HepG2 (cell line): ENCODE measurements around the gene CSNK2A1. TPM values are rescaled to one million over a fixed set of nuclear protein-coding genes. Genes with fewer than 3 reads are reported as not detected.

Experiments
- ATAC-seq: fragments of 200-7000 bp; cut with Tn5 transposase; 3 replicates; pipeline ENCODE4 v1.9.1; 2020; ENCODE audit warnings: mild to moderate bottlenecking, moderate library complexity
- BruUV-seq: library from RNA; stranded (reverse); fragments of 400-500 nt; replicated peaks from 2 replicates; lab custom pipeline; 2021; lab: Mats Ljungman, UMichigan
- CTCF ChIA-PET: fragments of 300-600 bp; formaldehyde crosslinking; extraction: SDS; loops from one replicate; lab custom pipeline; 2021; ENCODE audit warnings: low total read pairs, inconsistent platforms, low intra/inter-chr PET ratio; lab: Yijun Ruan, JAX
- POLR2A ChIA-PET: fragments of 350-600 bp; sonication (Branson Sonifier 250); formaldehyde crosslinking; loops from one replicate; lab custom pipeline; 2020; ENCODE audit warnings: antibody characterized with exemption, inconsistent platforms; lab: Yijun Ruan, JAX
- DNase-seq: peaks from one replicate; pipeline ENCODE4 v3.0.0-alpha.2; 2015; ENCODE audit warnings: low spot score
- FAIRE-seq: peaks from 3 replicates; lab custom pipeline; 2011; peaks lifted over from hg19 to GRCh38; lab: Jason Lieb, UNC
- H2AFZ ChIP-seq: one replicate; pipeline ENCODE4 v1.6.1; 2011; ENCODE audit warnings: low read length, inconsistent platforms
- H3K27ac ChIP-seq: fragments of 300-600 bp; 3 replicates; pipeline ENCODE4 v1.8.0; 2011; ENCODE audit warnings: mixed run types, mild to moderate bottlenecking, mixed read lengths, low read length, inconsistent platforms; ENCODE audit not compliant: insufficient read depth; ENCODE audit errors: extremely low read length
- H3K27me3 ChIP-seq, 2 experiments: fragments of 200-600 bp in 1 of 2; 2 replicates in 1 of 2; 3 replicates in 1 of 2; pipeline versions ENCODE4 v1.6.0 to v1.8.0; 2011; ENCODE audit warnings: low read length in 2 of 2, mild to moderate bottlenecking in 2 of 2, moderate library complexity in 2 of 2, inconsistent platforms in 1 of 2; ENCODE audit not compliant: insufficient read depth in 2 of 2, control insufficient read depth in 1 of 2
- H3K36me3 ChIP-seq, 2 experiments: fragments of 200-600 bp in 1 of 2; replicated peaks in 1 of 2; 2 replicates in 1 of 2; 3 replicates in 1 of 2; pipeline versions ENCODE4 v1.5.1 to v1.8.0; 2011; ENCODE audit warnings: low read length in 2 of 2, inconsistent platforms in 1 of 2; ENCODE audit not compliant: insufficient read depth in 2 of 2, control insufficient read depth in 1 of 2
- H3K4me1 ChIP-seq: 2 replicates; pipeline ENCODE4 v1.5.1; 2012; ENCODE audit warnings: low read length, inconsistent platforms; ENCODE audit not compliant: insufficient read depth
- H3K4me2 ChIP-seq: 2 replicates; pipeline ENCODE4 v1.6.0; 2011; ENCODE audit warnings: low read depth, low read length, inconsistent platforms
- H3K4me3 ChIP-seq, 3 experiments: fragments of 200-600 bp in 1 of 3; sonication (generic), shearing (Covaris generic) in 1 of 3; replicated peaks in 1 of 3; 2 replicates each; pipeline ENCODE4 v1.5.1; 2011 to 2016; ENCODE audit warnings: low read length in 3 of 3, inconsistent platforms in 2 of 3, low read depth in 2 of 3, mild to moderate bottlenecking in 2 of 3, control low read depth in 1 of 3, mixed read lengths in 1 of 3; ENCODE audit not compliant: insufficient read depth in 1 of 3
- H3K79me2 ChIP-seq: one replicate; pipeline ENCODE4 v1.6.1; 2011; ENCODE audit warnings: low read length, inconsistent platforms; ENCODE audit not compliant: insufficient read depth
- H3K9ac ChIP-seq: 2 replicates; pipeline ENCODE4 v1.6.0; 2011; ENCODE audit warnings: mild to moderate bottlenecking, low read depth, low read length, inconsistent platforms; ENCODE audit not compliant: insufficient read depth
- H3K9me3 ChIP-seq: 2 replicates; pipeline ENCODE4 v1.5.1; 2012; ENCODE audit warnings: mild to moderate bottlenecking, low read length
- H4K20me1 ChIP-seq: 2 replicates; pipeline ENCODE4 v1.6.0; 2011; ENCODE audit warnings: inconsistent platforms, mild to moderate bottlenecking, low read length, moderate library complexity; ENCODE audit not compliant: insufficient read depth
- EEA1 ChIP-seq: sonication (generic); formaldehyde crosslinking; IDR thresholded peaks from 2 replicates; pipeline ENCODE4 v1.5.1; 2020; ENCODE audit warnings: mild to moderate bottlenecking, missing genetic modification reagents, borderline replicate concordance
- EZH2 ChIP-seq: conservative IDR thresholded peaks from 2 replicates; pipeline ENCODE4 v1.6.1; 2012; ENCODE audit warnings: mild to moderate bottlenecking, low read depth, low read length, moderate library complexity
- NFE2L2 ChIP-seq: fragments of 150-350 bp; IDR thresholded peaks from 2 replicates; pipeline ENCODE4 v1.6.1; 2014; ENCODE audit warnings: low read length
- NPAS2 ChIP-seq: sonication (generic); formaldehyde crosslinking; IDR thresholded peaks from 2 replicates; pipeline ENCODE4 v1.8.0; 2022; ENCODE audit warnings: mild to moderate bottlenecking, missing genetic modification reagents, borderline replicate concordance
- PHB2 ChIP-seq: fragments of 450-650 bp; IDR thresholded peaks from 2 replicates; pipeline ENCODE4 v1.6.1; 2018; ENCODE audit not compliant: partially characterized antibody
- RXRA ChIP-seq: sonication (generic); formaldehyde crosslinking; IDR thresholded peaks from 2 replicates; pipeline ENCODE4 v1.5.1; 2020; ENCODE audit warnings: missing genetic modification reagents
- SRSF9 ChIP-seq: fragments of 200-400 bp; formaldehyde crosslinking; IDR thresholded peaks from 2 replicates; pipeline ENCODE4 v1.6.1; 2018; ENCODE audit warnings: borderline replicate concordance, mild to moderate bottlenecking, low read depth, low read length; ENCODE audit not compliant: insufficient read depth, poor library complexity, severe bottlenecking
- WIZ ChIP-seq: sonication (generic); formaldehyde crosslinking; IDR thresholded peaks from 2 replicates; pipeline ENCODE4 v1.5.1; 2020; ENCODE audit warnings: mild to moderate bottlenecking, missing genetic modification reagents
- ZNF282 ChIP-seq: fragments of 450-650 bp; IDR thresholded peaks from 2 replicates; pipeline ENCODE4 v1.6.1; 2018; ENCODE audit not compliant: partially characterized antibody
- ZNF547 ChIP-seq: sonication (generic); formaldehyde crosslinking; IDR thresholded peaks from 2 replicates; pipeline ENCODE4 v1.5.1; 2020; ENCODE audit warnings: mild to moderate bottlenecking, missing genetic modification reagents
- ZNF550 ChIP-seq: sonication (generic); formaldehyde crosslinking; IDR thresholded peaks from 2 replicates; pipeline ENCODE4 v1.4.0; 2020; ENCODE audit warnings: mild to moderate bottlenecking, missing genetic modification reagents, borderline replicate concordance
- ZNF589 ChIP-seq: sonication (generic); formaldehyde crosslinking; conservative IDR thresholded peaks from 2 replicates; pipeline ENCODE4 v1.8.0; 2022; ENCODE audit warnings: mild to moderate bottlenecking, moderate library complexity, missing genetic modification reagents
- WGBS: methylation state at CpG from one replicate; pipeline ENCODE4 v1.1.6; 2017; ENCODE audit warnings: low lambda C conversion rate; 5-methylcytosine and 5-hydroxymethylcytosine counted together
- in situ Hi-C: cut with HindIII; loops from 2 replicates; pipeline ENCODE4 v1.10.0; 2017; ENCODE audit warnings: low pct_unique_long_range_greater_than_20kb; ENCODE audit not compliant: extremely low pct_ligation_motif_present
- intact Hi-C: fragments of 100-400 bp; cut with micrococcal nuclease; formaldehyde crosslinking; loops from one replicate; pipeline ENCODE4 v1.10.0; 2022; ENCODE audit not compliant: unreplicated experiment
- polyA plus RNA-seq, 8 experiments: library from polyadenylated mRNA; depleted of rRNA in 3 of 8; stranded (reverse) in 7 of 8; unstranded in 1 of 8; fragments of >200 nt; fragmentation: Illumina TruSeq in 4 of 8; extraction: Trizol in 4 of 8; gene quantifications; 2 replicates each; pipeline versions ENCODE4 v1.2.1 to v1.2.3, GENCODE V29; 2011 to 2016; ENCODE audit warnings: low read depth in 4 of 8, missing spikeins in 1 of 8, mixed read lengths in 1 of 8; ENCODE audit not compliant: insufficient read depth in 1 of 8
- total RNA-seq, 5 experiments: library from RNA; depleted of rRNA; stranded (reverse); fragments of >200 nt; fragmentation: Illumina TruSeq; extraction: Trizol; gene quantifications; 2 replicates each; pipeline ENCODE4 v1.2.3, GENCODE V29; 2016; ENCODE audit warnings: low read depth in 1 of 5
- TF ChIP-seq, protein P1 (sequence below): sonication (generic); formaldehyde crosslinking; IDR thresholded peaks from 2 replicates; pipeline ENCODE4 v1.9.0; 2021; ENCODE audit warnings: missing genetic modification reagents, mild to moderate bottlenecking, borderline replicate concordance

CSNK2A1 gene
- total and polyA plus RNA-seq, 2 of the 13 experiments (the other 11 are each of a cell fraction or from before 2014, with no cell fraction given): 153 to 231 TPM

DNA sequence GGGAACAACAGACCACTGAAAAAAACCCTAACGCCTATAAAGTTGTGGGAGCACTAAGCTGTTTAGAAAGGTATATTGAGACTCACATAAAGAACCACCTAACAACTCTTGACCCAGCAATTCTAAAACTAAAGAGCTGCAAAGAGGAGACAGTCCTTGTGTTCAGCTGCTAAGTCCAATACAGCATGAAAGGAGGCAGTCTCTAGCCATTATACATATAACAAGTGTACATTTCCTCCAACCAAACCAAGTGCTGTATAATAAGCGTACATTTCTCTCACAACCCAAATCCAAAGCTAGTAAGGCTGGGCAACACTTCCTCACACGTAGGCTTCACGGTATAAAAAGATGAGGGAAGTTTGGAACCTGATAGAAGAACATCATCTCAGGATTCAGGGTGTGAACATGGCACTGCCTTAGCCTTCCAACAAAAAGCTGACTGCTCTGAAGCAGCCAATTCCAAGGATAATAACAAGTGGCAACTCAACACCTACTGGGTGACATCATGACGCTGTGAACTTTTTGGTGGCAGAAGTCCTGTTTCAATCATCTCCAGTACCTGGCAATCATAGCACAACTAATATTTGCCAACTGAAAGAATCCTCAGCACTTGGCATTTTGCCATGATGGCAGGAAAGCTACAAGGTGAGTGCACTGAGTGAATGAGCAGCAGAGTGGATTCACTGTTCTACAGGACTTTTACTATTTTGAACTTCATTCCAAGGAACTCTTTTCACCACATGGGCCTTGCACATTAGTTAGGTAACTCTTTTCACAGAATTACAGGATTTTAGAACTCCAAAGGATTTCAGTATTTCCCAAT lies 97.9 kb downstream of the CSNK2A1 start:
- ChIA-PET CTCF (no interaction called here), POLR2A (interaction anchor here (1.0 to 1.5 kb wide), 2 partner anchors 90 to 98 kb away, joined by 3 read pairs; no protein-coding TSS in a partner anchor)
- WGBS: 92% methylated on average over 5 of the region's 5 CpGs
- no peak overlapping the region for H3K9ac ChIP-seq
- in situ Hi-C loops (no loop called here), intact Hi-C loops (no loop called here)
- H3K4me2 ChIP-seq: no peak overlapping the region
- H3K27me3 ChIP-seq: no peaks in the 10 kb centered on the region
- H3K36me3 ChIP-seq: peaks cover 38 to 73% of the 10 kb centered on the region in 2 experiments
- BruUV-seq: no TSS peak
- peaks cover 30% of the 10 kb centered on the region for H3K79me2 ChIP-seq
- DNase-seq (peak; percentile 38), FAIRE-seq (no peak), ATAC-seq (peak; percentile 25; the same call in 2 of the 3 replicates)
- no peaks in the 10 kb centered on the region for H3K4me1 ChIP-seq
- H2AFZ ChIP-seq: no peak overlapping the region
- H3K4me3 ChIP-seq: no peak overlapping the region
- H3K9me3 ChIP-seq: no peaks in the 10 kb centered on the region
- H3K27ac ChIP-seq: no peak overlapping the region
- TF ChIP-seq ZNF547 (CRISPR knock-in tag): 0 out of 2 replicates have a peak, but pooled peaks have one; percentile 12
- TF ChIP-seq, protein P1, sequence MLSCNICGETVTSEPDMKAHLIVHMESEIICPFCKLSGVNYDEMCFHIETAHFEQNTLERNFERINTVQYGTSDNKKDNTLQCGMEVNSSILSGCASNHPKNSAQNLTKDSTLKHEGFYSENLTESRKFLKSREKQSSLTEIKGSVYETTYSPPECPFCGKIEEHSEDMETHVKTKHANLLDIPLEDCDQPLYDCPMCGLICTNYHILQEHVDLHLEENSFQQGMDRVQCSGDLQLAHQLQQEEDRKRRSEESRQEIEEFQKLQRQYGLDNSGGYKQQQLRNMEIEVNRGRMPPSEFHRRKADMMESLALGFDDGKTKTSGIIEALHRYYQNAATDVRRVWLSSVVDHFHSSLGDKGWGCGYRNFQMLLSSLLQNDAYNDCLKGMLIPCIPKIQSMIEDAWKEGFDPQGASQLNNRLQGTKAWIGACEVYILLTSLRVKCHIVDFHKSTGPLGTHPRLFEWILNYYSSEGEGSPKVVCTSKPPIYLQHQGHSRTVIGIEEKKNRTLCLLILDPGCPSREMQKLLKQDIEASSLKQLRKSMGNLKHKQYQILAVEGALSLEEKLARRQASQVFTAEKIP (CRISPR knock-in tag): no peak
- TF ChIP-seq, all 625 proteins: peak for 1
- peaks cover 8% of the 10 kb centered on the region; the same call in 1 of the 2 replicates for H4K20me1 ChIP-seq

DNA sequence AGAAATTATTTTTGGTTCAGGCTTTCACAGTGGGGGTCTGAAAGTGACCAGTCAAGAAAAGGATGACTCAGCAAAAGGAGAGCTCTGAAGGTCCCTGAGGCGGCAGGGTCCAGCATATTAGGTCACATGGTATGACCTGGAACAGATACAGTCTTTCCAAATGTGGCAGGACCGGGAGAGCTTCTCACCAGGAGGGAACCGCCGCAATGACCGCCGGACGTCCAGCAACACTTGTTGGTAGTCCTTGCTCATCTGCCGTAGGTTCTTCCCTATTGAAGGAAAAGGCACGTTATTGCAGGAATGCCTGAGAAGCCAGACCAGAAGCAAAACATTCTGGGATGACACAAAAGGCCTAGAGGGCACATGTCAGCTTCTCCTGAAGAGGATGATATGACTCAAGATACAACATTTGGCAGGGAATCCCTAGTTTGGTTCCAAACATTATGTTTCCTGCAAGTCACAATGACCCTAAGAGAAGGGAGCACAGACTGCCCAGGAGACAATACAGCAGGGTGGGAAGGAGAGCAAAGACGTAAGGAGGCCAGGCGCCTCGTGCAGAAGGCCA lies 98.6 kb downstream of the CSNK2A1 start:
- in situ Hi-C loops: no loop called here
- intact Hi-C loops: no loop called here
- CTCF ChIA-PET: no interaction called here
- TF ChIP-seq ZNF550: no peak
- no peak for TF ChIP-seq PHB2
- TF ChIP-seq RXRA (CRISPR knock-in tag): 0 out of 2 replicates have a peak, but pooled peaks have one; percentile 28
- no peak for TF ChIP-seq ZNF282
- TF ChIP-seq ZNF589 (CRISPR knock-in tag): no peak
- no peak for TF ChIP-seq EZH2
- peak; percentile 97 for TF ChIP-seq NFE2L2
- TF ChIP-seq WIZ: no peak
- TF ChIP-seq SRSF9: no peak
- TF ChIP-seq EEA1 (CRISPR knock-in tag): no peak
- TF ChIP-seq NPAS2 (CRISPR knock-in tag): no peak

More for the DNA sequence above, 98.6 kb downstream of the CSNK2A1 start:
- WGBS: 91% methylated on average over 12 of the region's 12 CpGs
- no peak overlapping the region for H3K4me3 ChIP-seq
- H3K9me3 ChIP-seq: no peaks in the 10 kb centered on the region
- no peak overlapping the region for H3K4me2 ChIP-seq
- peaks cover 22% of the 10 kb centered on the region for H3K79me2 ChIP-seq
- H3K27me3 ChIP-seq: no peaks in the 10 kb centered on the region
- H3K27ac ChIP-seq: peak overlapping the region; percentile 15
- H2AFZ ChIP-seq: no peak overlapping the region
- ATAC-seq (no peak), DNase-seq (no peak), FAIRE-seq (no peak)
- no peak overlapping the region for H3K9ac ChIP-seq
- H3K4me1 ChIP-seq: no peaks in the 10 kb centered on the region
- peaks cover 3% of the 10 kb centered on the region; the same call in 1 of the 2 replicates for H4K20me1 ChIP-seq
- POLR2A ChIA-PET: interaction anchor here (1.0 to 1.5 kb wide), 2 partner anchors 89 to 97 kb away, joined by 3 read pairs; no protein-coding TSS in a partner anchor
- peaks cover 45 to 76% of the 10 kb centered on the region in 2 experiments for H3K36me3 ChIP-seq
- BruUV-seq: no TSS peak
